CD4-positive, CD25-positive, alpha-beta regulatory T cell (primary cell): Measurements from ENCODE around the gene MRPL3. TPM values are rescaled to one million over a fixed set of nuclear protein-coding genes. Genes with fewer than 3 reads are reported as not detected.

Experiments used
- polyA plus RNA-seq, 4 donors: library from polyadenylated mRNA; unstranded; fragments of 300-500 nt; fragmentation: Illumina TruSeq; gene quantifications; one replicate each; pipeline ENCODE4 v1.2.3, GENCODE V29; 2021
- total RNA-seq: library from RNA; stranded (reverse); gene quantifications from one replicate; pipeline ENCODE4 v1.2.3, GENCODE V29; 2022

MRPL3 gene
- total and polyA plus RNA-seq, 5 donors from 2014 or later = 27.3 to 85.5 (median 71.0) TPM

Other genes with a start within 250 kb of the MRPL3 start
- 8.6 TPM for gene NUDT16, start 121.2 kb downstream of the MRPL3 start, total RNA-seq
- gene NUDT16, start 121.2 kb downstream of the MRPL3 start, polyA plus RNA-seq = 1 to 10 TPM; 3.6 to 5.4 (median 4.9) TPM